ENCODE measurements around the gene SGTA. TPM values are rescaled to one million over a fixed set of nuclear protein-coding genes. Genes with fewer than 3 reads are reported as not detected.

SGTA gene
- total and polyA plus RNA-seq, 2 of the 8 experiments (the other 6 are each of a cell fraction or from before 2014, with no cell fraction given) = 86.8 to 130 TPM

DNA sequence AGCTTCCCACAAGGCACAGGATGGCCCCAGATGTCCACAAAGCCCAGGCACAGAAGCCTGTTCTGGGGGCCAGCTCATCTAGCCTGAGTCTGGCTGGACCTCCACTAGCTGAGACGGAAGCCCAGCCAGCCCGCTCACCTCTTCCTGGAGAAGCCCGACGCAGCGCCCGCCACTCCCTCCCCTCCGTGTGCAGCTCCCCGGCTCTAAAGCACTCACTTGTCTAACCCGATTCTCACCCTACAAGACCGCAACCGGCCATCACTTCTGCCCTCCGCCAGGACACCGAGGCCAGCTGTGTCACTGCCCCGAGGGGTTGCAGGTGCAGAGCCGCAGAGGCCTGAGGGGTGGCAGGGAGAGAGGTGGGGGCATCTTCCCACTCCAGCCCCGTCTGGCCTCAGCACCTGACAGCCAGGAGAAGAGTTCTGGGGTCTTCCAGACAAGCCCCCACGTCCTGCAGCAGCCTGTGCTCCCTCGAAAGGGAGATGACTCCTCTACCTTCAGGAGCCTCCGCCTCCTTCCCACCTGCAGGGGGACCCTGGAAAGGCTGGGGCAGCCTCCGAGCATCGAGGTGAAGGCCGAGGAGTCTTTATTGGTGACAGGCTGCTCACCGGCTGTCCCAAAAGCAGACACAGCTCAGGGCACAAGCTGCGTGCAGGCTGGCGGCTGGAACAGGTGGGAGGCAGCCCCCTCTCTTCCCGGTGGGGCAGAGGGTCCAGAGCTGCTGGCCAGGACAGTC lies 56.0 kb downstream of the SGTA start:
- 66% methylated on average over 20 of the region's 26 CpGs; no CpG with 5 or more reads in 1 of the 2 experiments for WGBS, 2 experiments (ENCODE audit: extremely low coverage in 1 of 2, insufficient coverage in 1 of 2, insufficient read length in 1 of 2, insufficient replicate concordance in 2 of 2, low coverage in 1 of 2, low lambda C conversion rate in 2 of 2, missing lambda C conversion rate in 1 of 2)
- Histone ChIP-seq H3K36me3 (ENCODE audit: control insufficient read depth in 2 of 4, insufficient read depth in 4 of 4, low read length in 3 of 4) (no peaks in the 10 kb centered on the region), H2BK20ac (ENCODE audit: low read length) (no peak overlapping the region), H3K9me3 (ENCODE audit: insufficient read depth in 2 of 2, low read depth in 1 of 2, low read length in 1 of 2) (no peaks in the 10 kb centered on the region), H3K79me2 (ENCODE audit: control insufficient read depth in 1 of 2, insufficient read depth in 2 of 2, low read length in 2 of 2) (no peaks in the 10 kb centered on the region), H2AFZ (ENCODE audit: low read length) (no peak overlapping the region), H3K4ac (replicated peaks; ENCODE audit: insufficient read length, low read depth, low read length) (no peak overlapping the region), H3K14ac (ENCODE audit: insufficient read length) (no peak overlapping the region), H3K79me1 (ENCODE audit: low read depth, low read length) (no peaks in the 10 kb centered on the region), H3K4me2 (ENCODE audit: insufficient read depth in 1 of 2, low read depth in 2 of 2, low read length in 2 of 2) (peak overlapping the region in 1 of 2 experiments; percentile 46; a peak in 2 of 4 replicates), H3K27me3 (replicated peaks in 1 of 4; ENCODE audit: control insufficient read depth in 3 of 4, extremely low read depth in 1 of 4, insufficient read depth in 3 of 4, low read length in 3 of 4) (peaks cover 0 to 5% (median 2%) of the 10 kb centered on the region in 4 experiments; a peak in 4 of 7 replicates), H2BK120ac (replicated peaks; ENCODE audit: low read depth, low read length) (no peak overlapping the region), H2BK12ac (ENCODE audit: low read depth, low read length) (no peak overlapping the region), H3K4me3 (ENCODE audit: extremely low read depth in 1 of 4, insufficient read depth in 2 of 4, low read depth in 3 of 4, low read length in 4 of 4) (no peak overlapping the region), H4K8ac (ENCODE audit: extremely low read depth, insufficient read depth, low read length) (no peak overlapping the region; the same call in 1 of the 2 replicates), H2BK15ac (ENCODE audit: low read length) (no peak overlapping the region), H3K18ac (ENCODE audit: extremely low read depth, low read length) (no peak overlapping the region; the same call in 1 of the 2 replicates), H4K91ac (replicated peaks; ENCODE audit: insufficient read length, low read length) (no peak overlapping the region), H4K20me1 (replicated peaks in 1 of 2; ENCODE audit: control insufficient read depth in 1 of 2, insufficient read depth in 2 of 2, low read length in 2 of 2) (peaks cover 0 to 2% of the 10 kb centered on the region in 2 experiments), H2AK5ac (ENCODE audit: low read depth, low read length) (no peak overlapping the region), H3K4me1 (replicated peaks in 1 of 4; ENCODE audit: control insufficient read depth in 3 of 4, insufficient read depth in 4 of 4, low read length in 3 of 4) (peaks cover 0 to 9% (median 0%) of the 10 kb centered on the region in 4 experiments; a peak in 1 of 7 replicates), H3K27ac (ENCODE audit: low read depth, low read length) (no peak overlapping the region), H4K5ac (ENCODE audit: insufficient read length, low read depth, low read length) (no peak overlapping the region), H3K23me2 (ENCODE audit: low read depth, low read length) (no peaks in the 10 kb centered on the region), H2BK5ac (ENCODE audit: low read depth, low read length) (no peak overlapping the region), H3K9ac (replicated peaks in 1 of 4; ENCODE audit: extremely low read depth in 1 of 4, low read depth in 3 of 4, low read length in 3 of 4) (no peak overlapping the region), H3K23ac (ENCODE audit: insufficient read length) (no peak overlapping the region), H3K56ac (replicated peaks; ENCODE audit: insufficient read length, low read depth, low read length) (no peak overlapping the region)
- no peak for FAIRE-seq
- no peak for TF ChIP-seq EP300 (IDR thresholded peaks at IDR 0.05; ENCODE audit: borderline replicate concordance in 1 of 2, low read depth in 2 of 2, low read length in 2 of 2)
- TF ChIP-seq, protein P1, sequence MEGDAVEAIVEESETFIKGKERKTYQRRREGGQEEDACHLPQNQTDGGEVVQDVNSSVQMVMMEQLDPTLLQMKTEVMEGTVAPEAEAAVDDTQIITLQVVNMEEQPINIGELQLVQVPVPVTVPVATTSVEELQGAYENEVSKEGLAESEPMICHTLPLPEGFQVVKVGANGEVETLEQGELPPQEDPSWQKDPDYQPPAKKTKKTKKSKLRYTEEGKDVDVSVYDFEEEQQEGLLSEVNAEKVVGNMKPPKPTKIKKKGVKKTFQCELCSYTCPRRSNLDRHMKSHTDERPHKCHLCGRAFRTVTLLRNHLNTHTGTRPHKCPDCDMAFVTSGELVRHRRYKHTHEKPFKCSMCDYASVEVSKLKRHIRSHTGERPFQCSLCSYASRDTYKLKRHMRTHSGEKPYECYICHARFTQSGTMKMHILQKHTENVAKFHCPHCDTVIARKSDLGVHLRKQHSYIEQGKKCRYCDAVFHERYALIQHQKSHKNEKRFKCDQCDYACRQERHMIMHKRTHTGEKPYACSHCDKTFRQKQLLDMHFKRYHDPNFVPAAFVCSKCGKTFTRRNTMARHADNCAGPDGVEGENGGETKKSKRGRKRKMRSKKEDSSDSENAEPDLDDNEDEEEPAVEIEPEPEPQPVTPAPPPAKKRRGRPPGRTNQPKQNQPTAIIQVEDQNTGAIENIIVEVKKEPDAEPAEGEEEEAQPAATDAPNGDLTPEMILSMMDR (IDR thresholded peaks at IDR 0.05; ENCODE audit: control extremely low read depth in 1 of 3, insufficient read depth in 1 of 3, low read depth in 1 of 3, low read length in 3 of 3) = peak in 2 of 3 experiments; percentile 13 to 25; a peak in 2 of 4 replicates
- ChIA-PET POLR2A (ENCODE audit: partially characterized antibody) (interaction anchor here (0.7 to 0.8 kb wide), 2 partner anchors 12 to 250 kb away, joined by 3 to 4 read pairs; no protein-coding TSS in a partner anchor), CTCF (ENCODE audit: partially characterized antibody) (interaction anchor here (0.7 to 3.8 kb wide), 16 partner anchors 13 to 299 kb away, joined by 3 to 14 read pairs (median 3); partner anchors contain the start of gene SLC39A3)
- DNase-seq (ENCODE audit: low read depth in 1 of 2, low spot score in 2 of 2) = no peak

All from H1 (cell line).